Keratinocyte (primary cell): ENCODE data around the gene TFPI. TPM values are rescaled to one million over a fixed set of nuclear protein-coding genes. Genes with fewer than 3 reads are reported as not detected.

Experiments used
- DNase-seq: peaks from one replicate; pipeline ENCODE4 v3.0.0-alpha.2; 2011; ENCODE audit warnings: low read depth, missing footprints, low spot score
- FAIRE-seq: peaks from 2 replicates; lab custom pipeline; 2011; peaks lifted over from hg19 to GRCh38; lab: Jason Lieb, UNC
- H2AFZ ChIP-seq: 2 replicates; pipeline ENCODE4 v1.6.0; 2012; ENCODE audit warnings: low read length, control low read depth, inconsistent platforms; ENCODE audit not compliant: control insufficient read depth
- H3K27ac ChIP-seq: 2 replicates; pipeline ENCODE4 v1.5.1; 2011; ENCODE audit warnings: low read length; ENCODE audit not compliant: control insufficient read depth, insufficient read depth
- H3K27me3 ChIP-seq: 3 replicates; pipeline ENCODE4 v1.6.0; 2011; ENCODE audit warnings: low read length; ENCODE audit not compliant: control insufficient read depth, insufficient read depth; ENCODE audit errors: extremely low read depth
- H3K36me3 ChIP-seq, 2 experiments: 2 replicates in 1 of 2; 3 replicates in 1 of 2; pipeline ENCODE4 v1.5.1; 2011; ENCODE audit warnings: low read length in 2 of 2, mild to moderate bottlenecking in 1 of 2; ENCODE audit not compliant: control insufficient read depth in 2 of 2, insufficient read depth in 2 of 2; ENCODE audit errors: extremely low read depth in 1 of 2
- H3K4me1 ChIP-seq: 3 replicates; pipeline ENCODE4 v1.5.1; 2011; ENCODE audit warnings: low read length; ENCODE audit not compliant: control insufficient read depth, insufficient read depth; ENCODE audit errors: extremely low read depth
- H3K4me2 ChIP-seq: 3 replicates; pipeline ENCODE4 v1.6.0; 2011; ENCODE audit warnings: low read depth, low read length; ENCODE audit not compliant: control insufficient read depth, insufficient read depth; ENCODE audit errors: extremely low read depth
- H3K4me3 ChIP-seq, 3 experiments: fragments of 200-600 bp in 1 of 3; sonication (generic) in 1 of 3; 2 replicates in 2 of 3; 3 replicates in 1 of 3; pipeline ENCODE4 v1.5.1; 2011 to 2016; ENCODE audit warnings: low read length in 3 of 3, mild to moderate bottlenecking in 3 of 3, control low read depth in 2 of 3, inconsistent platforms in 1 of 3, low read depth in 1 of 3, mixed read lengths in 1 of 3, mixed run types in 1 of 3, moderate library complexity in 1 of 3; ENCODE audit not compliant: control insufficient read depth in 2 of 3, insufficient read depth in 2 of 3; ENCODE audit errors: extremely low read depth in 1 of 3
- H3K79me2 ChIP-seq: 2 replicates; pipeline ENCODE4 v1.6.0; 2012; ENCODE audit warnings: low read length; ENCODE audit not compliant: control insufficient read depth, insufficient read depth
- H3K9ac ChIP-seq: 3 replicates; pipeline ENCODE4 v1.6.0; 2011; ENCODE audit warnings: low read length; ENCODE audit not compliant: control insufficient read depth, insufficient read depth; ENCODE audit errors: extremely low read depth
- H3K9me1 ChIP-seq: 3 replicates; pipeline ENCODE4 v1.6.0; 2011; ENCODE audit warnings: low read length; ENCODE audit not compliant: control insufficient read depth, insufficient read depth; ENCODE audit errors: extremely low read depth
- H3K9me3 ChIP-seq: 2 replicates; pipeline ENCODE4 v1.5.1; 2012; ENCODE audit warnings: low read depth, low read length; ENCODE audit not compliant: control insufficient read depth
- H4K20me1 ChIP-seq: 3 replicates; pipeline ENCODE4 v1.6.0; 2011; ENCODE audit warnings: low read length; ENCODE audit not compliant: control insufficient read depth, insufficient read depth; ENCODE audit errors: extremely low read depth
- EZH2 ChIP-seq: IDR thresholded peaks from one replicate; pipeline ENCODE4 v1.6.1; 2012; ENCODE audit warnings: inconsistent platforms, mild to moderate bottlenecking, low read length, moderate library complexity
- dilution Hi-C: fragments of 300-500 bp; cut with MboI; formaldehyde crosslinking; loops from one replicate; pipeline ENCODE4 v1.7.0; 2020; ENCODE audit warnings: low sequenced_read_pairs; ENCODE audit not compliant: extremely low pct_ligation_motif_present
- polyA plus RNA-seq, 5 experiments: library from polyadenylated mRNA; depleted of rRNA in 3 of 5; stranded (reverse) in 3 of 5; stranded (forward) in 1 of 5; unstranded in 1 of 5; fragments of >200 nt; gene quantifications; 1 replicate in 1 of 5; 2 replicates in 3 of 5; 3 replicates in 1 of 5; pipeline versions ENCODE4 v1.2.1 to v1.2.3, GENCODE V29; 2011 to 2012; ENCODE audit warnings: missing spikeins in 2 of 5, low read depth in 1 of 5, low replicate concordance in 1 of 5
- TF ChIP-seq, protein P1 (sequence below), 3 experiments: IDR thresholded peaks in 1 of 3; conservative IDR thresholded peaks in 1 of 3; optimal IDR thresholded peaks in 1 of 3; 2 replicates in 2 of 3; 3 replicates in 1 of 3; pipeline versions ENCODE3 to v1.5.1; 2011; ENCODE audit warnings: low read length in 3 of 3, mild to moderate bottlenecking in 3 of 3, moderate library complexity in 2 of 3, control low read depth in 1 of 3, inconsistent platforms in 1 of 3; ENCODE audit not compliant: insufficient read depth in 2 of 3; ENCODE audit errors: extremely low read depth in 1 of 3

The TFPI gene
- polyA plus RNA-seq, 1 donor (not counting 4 experiments of a cell fraction or from before 2014, with no cell fraction given), result 1.1 TPM

DNA sequence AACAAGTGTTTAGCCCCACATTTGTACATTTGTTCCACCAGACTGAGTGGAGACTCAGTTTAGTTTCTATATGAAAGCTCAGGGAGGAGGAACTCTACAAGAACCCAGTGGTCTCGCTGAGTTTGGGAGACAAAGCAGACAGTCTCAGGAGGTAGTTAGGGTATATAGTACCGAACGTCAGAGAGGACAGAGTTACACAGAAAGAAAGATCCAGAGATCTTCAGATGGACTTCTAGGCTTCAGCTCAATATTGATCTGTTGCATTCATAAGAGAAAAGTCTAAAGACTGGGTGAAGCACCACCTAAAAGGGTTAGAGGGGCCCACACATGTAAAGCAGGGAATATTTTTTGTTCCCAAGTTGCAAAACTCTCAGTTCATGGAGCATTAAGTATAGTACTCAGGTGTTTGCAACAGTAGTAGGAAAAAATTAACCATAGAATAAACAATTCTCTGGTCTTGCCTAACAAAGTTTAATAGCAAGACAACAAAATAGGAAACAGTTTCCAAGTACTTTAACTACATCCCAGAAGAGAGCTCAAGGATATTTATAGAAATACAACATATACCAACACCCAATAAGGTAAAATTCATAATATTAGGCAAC, 4.2 kb downstream of the TFPI start:
- no peaks in the 10 kb centered on the region for H3K9me3 ChIP-seq
- H3K4me3 ChIP-seq, result no peak overlapping the region
- no peak overlapping the region for H2AFZ ChIP-seq
- H3K36me3 ChIP-seq, result no peaks in the 10 kb centered on the region
- no peak overlapping the region for H3K27ac ChIP-seq
- no peaks in the 10 kb centered on the region for H3K9me1 ChIP-seq
- no peaks in the 10 kb centered on the region for H3K27me3 ChIP-seq
- TF ChIP-seq, protein P1, sequence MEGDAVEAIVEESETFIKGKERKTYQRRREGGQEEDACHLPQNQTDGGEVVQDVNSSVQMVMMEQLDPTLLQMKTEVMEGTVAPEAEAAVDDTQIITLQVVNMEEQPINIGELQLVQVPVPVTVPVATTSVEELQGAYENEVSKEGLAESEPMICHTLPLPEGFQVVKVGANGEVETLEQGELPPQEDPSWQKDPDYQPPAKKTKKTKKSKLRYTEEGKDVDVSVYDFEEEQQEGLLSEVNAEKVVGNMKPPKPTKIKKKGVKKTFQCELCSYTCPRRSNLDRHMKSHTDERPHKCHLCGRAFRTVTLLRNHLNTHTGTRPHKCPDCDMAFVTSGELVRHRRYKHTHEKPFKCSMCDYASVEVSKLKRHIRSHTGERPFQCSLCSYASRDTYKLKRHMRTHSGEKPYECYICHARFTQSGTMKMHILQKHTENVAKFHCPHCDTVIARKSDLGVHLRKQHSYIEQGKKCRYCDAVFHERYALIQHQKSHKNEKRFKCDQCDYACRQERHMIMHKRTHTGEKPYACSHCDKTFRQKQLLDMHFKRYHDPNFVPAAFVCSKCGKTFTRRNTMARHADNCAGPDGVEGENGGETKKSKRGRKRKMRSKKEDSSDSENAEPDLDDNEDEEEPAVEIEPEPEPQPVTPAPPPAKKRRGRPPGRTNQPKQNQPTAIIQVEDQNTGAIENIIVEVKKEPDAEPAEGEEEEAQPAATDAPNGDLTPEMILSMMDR (optimal IDR thresholded peaks at IDR 0.05 in 1 of 3, IDR thresholded peaks at IDR 0.05 in 1 of 3, conservative IDR thresholded peaks at IDR 0.05 in 1 of 3; ENCODE audit: extremely low read depth in 1 of 3, insufficient read depth in 2 of 3, low read length in 3 of 3), result no peak
- no peak for TF ChIP-seq EZH2
- peaks cover 27% of the 10 kb centered on the region for H3K4me1 ChIP-seq
- no peak overlapping the region for H3K9ac ChIP-seq
- no peaks in the 10 kb centered on the region for H4K20me1 ChIP-seq
- dilution Hi-C loops, result no loop called here
- FAIRE-seq (no peak), DNase-seq (no peak)
- H3K4me2 ChIP-seq, result no peak overlapping the region
- H3K79me2 ChIP-seq, result no peaks in the 10 kb centered on the region

DNA sequence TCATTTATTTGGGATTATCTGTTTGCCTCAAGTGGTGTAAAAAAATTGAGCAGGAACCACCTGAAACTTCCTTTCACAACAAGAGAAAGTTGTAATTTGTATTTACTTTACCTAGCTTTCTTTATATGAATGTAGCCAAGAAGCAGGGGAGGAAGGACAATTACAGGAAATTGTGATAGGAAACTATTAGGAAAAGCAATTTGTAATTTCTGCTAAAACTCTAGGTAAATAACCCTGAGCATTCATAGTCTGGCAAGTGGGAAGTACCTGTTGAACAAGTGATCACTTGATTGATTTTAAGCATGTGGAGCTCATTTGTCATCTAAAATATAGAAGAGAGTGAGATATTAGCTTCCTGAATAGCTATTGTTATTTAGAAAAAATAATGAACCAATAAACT, 5.0 kb downstream of the TFPI start:
- FAIRE-seq, result no peak
- dilution Hi-C loops, result no loop called here

More for the DNA sequence above, 5.0 kb downstream of the TFPI start:
- H3K27ac ChIP-seq, result no peak overlapping the region
- H3K9me3 ChIP-seq, result no peaks in the 10 kb centered on the region
- no peak overlapping the region for H3K9ac ChIP-seq
- H4K20me1 ChIP-seq, result no peaks in the 10 kb centered on the region
- TF ChIP-seq EZH2, result no peak
- TF ChIP-seq, protein P1 (optimal IDR thresholded peaks at IDR 0.05 in 1 of 3, IDR thresholded peaks at IDR 0.05 in 1 of 3, conservative IDR thresholded peaks at IDR 0.05 in 1 of 3; ENCODE audit: extremely low read depth in 1 of 3, insufficient read depth in 2 of 3, low read length in 3 of 3), result no peak
- H3K4me2 ChIP-seq, result no peak overlapping the region
- no peak for DNase-seq
- no peaks in the 10 kb centered on the region for H3K36me3 ChIP-seq
- H3K4me1 ChIP-seq, result peaks cover 26% of the 10 kb centered on the region
- no peaks in the 10 kb centered on the region for H3K9me1 ChIP-seq
- H3K4me3 ChIP-seq, result no peak overlapping the region
- no peaks in the 10 kb centered on the region for H3K79me2 ChIP-seq
- no peak overlapping the region for H2AFZ ChIP-seq
- H3K27me3 ChIP-seq, result no peaks in the 10 kb centered on the region
